Stomach (tissue), 9 donors: ENCODE measurements around the gene POLE4. TPM values are rescaled to one million over a fixed set of nuclear protein-coding genes. Genes with fewer than 3 reads are reported as not detected.

Source experiments
- DNase-seq, 2 donors: peaks; one replicate each; pipeline versions ENCODE4 v3.0.0 to v3.0.0-alpha.2; 2013 to 2019
- H3K27ac ChIP-seq, 5 donors: fragments of 200-600 bp in 4 of 5; sonication (generic) in 4 of 5; one replicate each; pipeline ENCODE4 v1.5.1; 2013 to 2019; ENCODE audit warnings: mild to moderate bottlenecking in 1 of 5, moderate library complexity in 1 of 5
- H3K27me3 ChIP-seq, 3 donors: fragments of 200-600 bp; sonication (generic); one replicate each; pipeline ENCODE4 v1.5.1; 2017 to 2019; ENCODE audit warnings: mixed run types in 1 of 3
- H3K36me3 ChIP-seq, 4 donors: fragments of 200-600 bp; sonication (generic); 1 replicate in 3 of 4; 2 replicates in 1 of 4; pipeline ENCODE4 v1.5.1; 2016 to 2019
- H3K4me1 ChIP-seq, 4 donors: fragments of 200-600 bp; sonication (generic); one replicate each; pipeline ENCODE4 v1.5.1; 2016 to 2019
- H3K4me3 ChIP-seq, 4 donors: fragments of 200-600 bp; sonication (generic) in 3 of 4; one replicate each; pipeline ENCODE4 v1.5.1; 2016 to 2019; ENCODE audit warnings: mild to moderate bottlenecking in 1 of 4
- H3K9me3 ChIP-seq, 4 donors: fragments of 200-600 bp; sonication (generic); one replicate each; pipeline ENCODE4 v1.5.1; 2016 to 2019
- CTCF ChIP-seq, 7 experiments: fragments of 450-650 bp in 4 of 7; fragments of 200-600 bp in 3 of 7; sonication (generic) in 3 of 7; IDR thresholded peaks; one replicate each; pipeline ENCODE4 v1.5.1; 2016 to 2019; ENCODE audit warnings: antibody characterized with exemption in 7 of 7, control low read depth in 2 of 7, mild to moderate bottlenecking in 1 of 7
- EP300 ChIP-seq: sonication (generic); formaldehyde crosslinking; IDR thresholded peaks from one replicate; pipeline ENCODE4 v1.6.1; 2017; ENCODE audit warnings: antibody characterized with exemption
- POLR2A ChIP-seq, 4 donors: fragments of 450-650 bp; IDR thresholded peaks; one replicate each; pipeline ENCODE4 v1.6.1; 2016; ENCODE audit warnings: antibody characterized with exemption in 4 of 4, control low read depth in 2 of 4, mild to moderate bottlenecking in 1 of 4, moderate library complexity in 1 of 4
- POLR2AphosphoS5 ChIP-seq, 3 donors: sonication (generic); formaldehyde crosslinking; IDR thresholded peaks; one replicate each; pipeline ENCODE4 v1.6.1; 2016; ENCODE audit warnings: antibody characterized with exemption in 3 of 3
- WGBS, 5 donors: extraction: QIAGEN DNeasy Blood & Tissue Kit in 3 of 5; methylation state at CpG; one replicate each; pipeline versions ENCODE4 v1.1.5 to v1.1.7; 2013 to 2018; 5-methylcytosine and 5-hydroxymethylcytosine counted together
- intact Hi-C: fragments of 100-400 bp; cut with DNase I; formaldehyde crosslinking; loops from one replicate; pipeline ENCODE4 v1.15.1; 2023; ENCODE audit warnings: low total_unique reads
- polyA plus RNA-seq, 3 donors: library from polyadenylated mRNA; stranded (reverse); fragments of 200-250 nt; gene quantifications; one replicate each; pipeline ENCODE4 v1.2.3, GENCODE V29; 2013
- total RNA-seq, 5 donors: library from RNA; depleted of rRNA; stranded (reverse); fragments of >200 nt; gene quantifications; one replicate each; pipeline versions ENCODE4 v1.1.0 to v1.2.3, GENCODE V29; 2014 to 2016
- donor health status: healthy with polysubstance abuse.
- donor health status: Bipolar disorder and iron deficiency.
- donor health status: healthy.

Gene POLE4
- total and polyA plus RNA-seq, 8 donors: 6.7 to 112 (median 39.4) TPM

GRCh38 chr2:75010571-75010970 is 52.1 kb downstream of the POLE4 start:
- no peaks in the 10 kb centered on the region for H3K36me3 ChIP-seq
- TF ChIP-seq CTCF (IDR thresholded peaks at IDR 0.05): no peak
- TF ChIP-seq EP300: no peak
- H3K27ac ChIP-seq: no peak overlapping the region
- no peak overlapping the region for H3K4me3 ChIP-seq
- no peaks in the 10 kb centered on the region for H3K4me1 ChIP-seq
- no peaks in the 10 kb centered on the region for H3K27me3 ChIP-seq
- no peaks in the 10 kb centered on the region for H3K9me3 ChIP-seq
- 81 to 100% (median 92%) methylated on average over 1 of the region's 1 CpG for WGBS, 5 donors
- no peak for DNase-seq
- intact Hi-C loops: no loop called here

GRCh38 chr2:75012080-75012479 is 53.6 kb downstream of the POLE4 start:
- intact Hi-C loops: no loop called here
- no peak for TF ChIP-seq EP300
- TF ChIP-seq POLR2AphosphoS5 (IDR thresholded peaks at IDR 0.05): no peak
- no peak for TF ChIP-seq POLR2A (IDR thresholded peaks at IDR 0.05)
- no peak for TF ChIP-seq CTCF (IDR thresholded peaks at IDR 0.05)
- Histone ChIP-seq H3K27ac (no peak overlapping the region), H3K9me3 (no peaks in the 10 kb centered on the region), H3K36me3 (no peaks in the 10 kb centered on the region), H3K4me3 (no peak overlapping the region), H3K4me1 (no peaks in the 10 kb centered on the region), H3K27me3 (no peaks in the 10 kb centered on the region)
- 74 to 79% (median 78%) methylated on average over 8 of the region's 8 CpGs for WGBS, 5 donors
- no peak for DNase-seq

GRCh38 chr2:75018162-75018561 is 59.7 kb downstream of the POLE4 start:
- no peaks in the 10 kb centered on the region for H3K4me1 ChIP-seq
- peak in 1 of 2 donors; percentile 15 for DNase-seq
- H3K27me3 ChIP-seq: no peaks in the 10 kb centered on the region
- no peak overlapping the region for H3K4me3 ChIP-seq
- no peaks in the 10 kb centered on the region for H3K36me3 ChIP-seq
- H3K9me3 ChIP-seq: no peaks in the 10 kb centered on the region
- H3K27ac ChIP-seq: no peak overlapping the region
- TF ChIP-seq POLR2A (IDR thresholded peaks at IDR 0.05): no peak
- no peak for TF ChIP-seq EP300
- no peak for TF ChIP-seq CTCF (IDR thresholded peaks at IDR 0.05)
- TF ChIP-seq POLR2AphosphoS5 (IDR thresholded peaks at IDR 0.05): no peak
- WGBS, 5 donors: 81 to 90% (median 84%) methylated on average over 2 of the region's 2 CpGs
- intact Hi-C loops: no loop called here

Other genes starting within 250 kb of the POLE4 start
- gene HK2, start 124.5 kb upstream of the POLE4 start, total RNA-seq: 10 to 100 TPM in 4 of 5 donors, 1 to 10 TPM in 1; 5.8 to 45.2 (median 19.7) TPM
- gene HK2, start 124.5 kb upstream of the POLE4 start, polyA plus RNA-seq: 10 to 100 TPM in 1 of 3 donors, 1 to 10 TPM in 2; 4.8 to 14.4 (median 6.6) TPM
- 1 to 10 TPM in 1 of 5 donors, under 1 TPM in 2, not detected in 2; 0.14 to 3.5 (median 0.73) TPM for gene TACR1, start 240.9 kb downstream of the POLE4 start, total RNA-seq
- under 1 TPM in 1 of 3 donors, not detected in 2; 0.25 TPM for gene TACR1, start 240.9 kb downstream of the POLE4 start, polyA plus RNA-seq